ENCODE results near the gene SIGLEC15.
"Not testable (repeated sequence)": the region's sequence is repeated elsewhere in the genome, so short reads cannot be mapped to it uniquely, and the experiment has no call there.

Gene SIGLEC15

DNA sequence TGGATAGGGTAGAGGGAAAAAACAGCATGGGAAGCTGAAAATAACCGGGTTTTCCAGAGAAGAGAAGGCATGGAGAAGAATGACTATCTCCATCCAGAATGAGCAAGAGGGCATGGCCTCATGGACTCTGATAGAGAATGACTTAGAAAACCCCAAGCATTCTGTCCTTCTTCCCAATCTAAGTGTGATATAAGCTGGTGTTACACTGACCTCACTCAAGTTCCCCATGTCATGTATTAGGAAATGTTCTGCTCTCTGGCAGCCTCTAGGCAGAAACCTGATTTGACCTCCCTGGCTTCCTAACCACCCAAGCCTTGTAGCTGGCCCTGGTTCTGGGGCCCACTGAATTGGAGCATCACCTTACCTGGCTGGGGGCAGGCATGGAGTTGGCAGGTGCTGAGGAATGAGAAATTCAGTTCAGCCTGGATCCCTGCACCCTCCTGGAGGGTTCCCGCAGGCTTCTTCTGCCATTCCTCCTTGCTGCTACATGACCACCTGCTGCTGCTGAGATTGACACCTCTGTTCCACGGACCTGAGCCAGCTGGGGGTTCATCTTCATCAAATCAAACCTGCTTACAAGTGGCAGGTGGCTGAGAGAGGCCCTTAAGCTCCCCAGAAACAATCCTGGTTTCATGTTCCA, 5.2 kb upstream of the SIGLEC15 start:
- DNase-seq (ENCODE audit: low read depth in 2 of 2): no peak

DNA sequence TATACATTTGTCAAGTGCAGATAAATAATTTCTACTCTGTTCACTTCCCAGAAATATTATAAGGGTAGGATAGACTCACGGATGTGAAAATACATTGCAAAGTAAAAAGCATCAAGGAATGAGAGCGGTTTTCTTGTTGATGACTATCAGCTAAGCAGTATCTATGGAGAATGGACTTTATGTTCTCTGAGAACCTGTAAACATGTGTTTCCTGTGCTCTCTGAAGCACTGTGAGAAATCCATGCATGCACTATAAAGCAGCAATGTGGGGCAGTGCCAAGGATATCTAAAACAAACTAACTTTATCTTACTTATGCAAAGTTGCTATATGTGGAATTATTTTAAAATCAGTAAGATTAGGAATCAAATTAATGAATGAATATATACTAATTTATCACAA, 4.4 kb upstream of the SIGLEC15 start:
- no peak for DNase-seq (ENCODE audit: low read depth in 2 of 2)

DNA sequence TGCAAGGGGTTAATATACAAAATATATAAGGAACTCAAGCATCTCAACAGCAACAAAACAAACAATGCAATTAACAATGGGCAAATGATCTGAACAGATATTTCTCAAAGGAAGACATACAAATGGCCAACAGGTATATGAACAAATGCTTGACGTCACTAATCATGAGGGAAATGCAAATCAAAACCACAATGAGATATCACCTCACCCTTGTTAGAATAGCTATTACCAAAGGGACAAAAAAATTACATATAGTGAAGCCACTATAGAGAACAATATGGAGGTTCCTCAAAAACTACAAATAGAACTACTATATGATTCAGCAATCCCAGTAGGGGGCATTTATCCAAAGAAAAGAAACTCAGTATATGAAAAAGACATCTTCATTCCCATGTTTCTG, 3.8 kb upstream of the SIGLEC15 start:
- DNase-seq (ENCODE audit: low read depth in 2 of 2): no peak

DNA sequence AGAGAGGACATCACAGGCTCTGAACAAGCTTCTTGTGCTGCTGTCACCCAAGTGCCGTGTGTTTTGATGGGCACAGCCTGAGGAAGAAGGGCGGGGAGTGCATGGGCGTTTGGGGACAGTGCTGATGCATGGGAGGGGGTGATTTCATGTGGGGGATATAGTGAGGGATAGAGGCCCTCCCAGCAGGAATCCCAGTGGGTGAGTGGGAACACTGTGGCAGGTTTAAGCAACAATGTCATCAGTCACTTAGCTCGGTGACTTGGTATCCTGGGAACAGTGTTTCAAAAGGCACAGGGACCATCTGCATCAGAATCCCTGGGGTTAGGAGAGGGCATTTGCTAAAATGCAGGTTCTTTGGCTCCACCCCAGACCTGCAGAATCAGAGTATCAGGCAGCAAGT, 609 bp downstream of the SIGLEC15 start:
- DNase-seq (ENCODE audit: low read depth in 2 of 2): no peak

DNA sequence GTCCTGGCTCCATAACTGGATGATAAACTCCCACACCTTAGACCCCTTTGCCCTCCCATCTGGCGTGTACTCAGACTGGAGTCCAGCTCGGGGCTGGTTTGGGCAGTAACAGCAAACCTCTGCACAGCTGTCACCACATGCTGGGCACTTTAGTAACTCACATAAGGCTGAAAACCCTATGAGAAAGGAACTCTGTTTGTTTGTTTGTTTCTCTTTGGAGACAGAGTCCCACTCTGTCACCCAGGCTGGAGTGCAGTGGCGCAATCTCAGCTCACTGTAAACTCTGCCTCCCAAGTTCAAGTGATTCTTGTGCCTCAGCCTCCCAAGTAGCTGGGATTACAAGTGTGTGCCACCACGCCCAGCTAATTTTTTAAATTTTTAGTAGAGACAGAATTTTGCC, 1.2 kb downstream of the SIGLEC15 start:
- not testable (repeated sequence) for DNase-seq (ENCODE audit: low read depth in 2 of 2)

DNA sequence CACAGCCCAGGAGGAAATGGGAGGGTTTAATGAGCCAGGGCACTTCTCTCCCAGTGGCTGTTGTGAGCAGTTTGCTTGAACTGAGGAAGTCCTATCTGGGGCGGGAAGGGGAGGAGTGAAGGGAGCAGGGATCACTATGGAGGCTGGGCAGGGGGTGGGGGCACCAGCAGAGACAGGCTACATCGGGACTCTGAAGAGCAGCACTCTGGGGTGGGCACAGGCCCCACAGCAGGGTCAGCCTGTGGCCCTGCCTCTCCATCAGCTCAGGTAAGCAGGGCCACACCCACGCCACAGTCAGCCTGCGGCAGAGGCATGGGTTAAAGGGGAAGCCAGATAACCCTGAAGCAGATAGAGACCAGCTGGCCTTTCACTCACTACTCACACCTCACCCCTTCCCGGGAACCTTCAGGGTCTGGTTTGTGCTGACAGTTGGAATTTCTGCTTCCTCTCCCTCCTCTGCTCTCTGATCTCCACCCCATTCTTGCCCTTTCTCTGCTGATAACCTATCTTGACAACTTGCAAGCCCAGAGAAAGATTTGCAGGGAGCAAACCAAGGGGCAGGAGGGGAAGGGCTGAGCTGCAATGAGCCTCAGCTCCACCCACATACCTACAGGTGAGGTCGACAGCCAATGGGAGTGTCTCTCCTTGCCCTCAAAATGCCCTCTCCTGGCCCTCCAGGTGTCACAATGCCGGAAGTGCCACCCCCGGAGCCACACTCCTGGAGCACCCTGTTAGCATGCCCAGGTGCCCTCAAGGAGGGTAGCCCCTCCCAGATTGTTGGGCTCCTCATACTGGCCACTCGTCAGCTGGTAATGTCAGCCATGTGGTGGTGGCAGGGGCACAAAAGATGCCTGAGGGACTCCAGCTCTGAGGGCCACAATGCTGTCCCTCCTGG, 3.7 kb downstream of the SIGLEC15 start:
- no peak for DNase-seq (ENCODE audit: low read depth in 2 of 2)

DNA sequence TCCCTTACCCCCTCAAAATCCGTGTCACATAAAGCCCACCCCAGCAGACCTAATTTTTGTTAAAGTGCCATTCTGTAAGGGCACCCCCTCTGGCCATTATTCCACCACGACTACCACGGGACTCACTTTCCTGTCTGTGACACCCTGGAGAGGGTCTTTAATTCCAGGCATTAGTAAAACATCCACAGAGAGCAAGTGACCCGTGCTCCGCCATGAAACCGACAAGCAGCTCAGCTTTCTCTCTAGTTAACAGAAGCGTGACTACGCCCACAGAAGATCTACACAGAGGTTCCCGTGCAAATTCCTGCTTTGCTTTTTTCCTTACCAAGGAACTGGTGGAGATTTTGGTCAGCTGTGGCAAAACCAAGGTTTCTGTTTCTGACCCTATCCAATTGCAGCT, 4.4 kb downstream of the SIGLEC15 start:
- no peak for DNase-seq (ENCODE audit: low read depth in 2 of 2)

DNA sequence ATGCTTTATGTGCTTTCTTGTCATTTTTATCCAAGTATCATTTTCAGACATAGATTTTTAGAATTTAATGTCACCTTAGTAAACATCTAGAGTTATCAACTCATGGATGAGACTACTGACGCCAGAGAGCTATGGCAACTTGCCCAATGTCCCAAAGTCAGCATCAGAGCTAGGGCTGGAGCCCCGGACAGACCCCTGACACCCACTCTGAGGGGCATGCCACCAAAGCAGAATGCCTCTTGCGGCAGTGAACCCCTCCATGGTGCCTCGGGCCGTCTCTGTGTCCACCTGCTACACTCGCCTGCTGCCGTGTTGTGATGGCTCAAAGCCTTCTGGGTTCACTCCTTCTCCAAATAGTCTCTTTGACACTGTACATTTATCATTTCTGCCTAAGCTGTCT, 5.4 kb downstream of the SIGLEC15 start:
- no peak for DNase-seq (ENCODE audit: low read depth in 2 of 2)

DNA sequence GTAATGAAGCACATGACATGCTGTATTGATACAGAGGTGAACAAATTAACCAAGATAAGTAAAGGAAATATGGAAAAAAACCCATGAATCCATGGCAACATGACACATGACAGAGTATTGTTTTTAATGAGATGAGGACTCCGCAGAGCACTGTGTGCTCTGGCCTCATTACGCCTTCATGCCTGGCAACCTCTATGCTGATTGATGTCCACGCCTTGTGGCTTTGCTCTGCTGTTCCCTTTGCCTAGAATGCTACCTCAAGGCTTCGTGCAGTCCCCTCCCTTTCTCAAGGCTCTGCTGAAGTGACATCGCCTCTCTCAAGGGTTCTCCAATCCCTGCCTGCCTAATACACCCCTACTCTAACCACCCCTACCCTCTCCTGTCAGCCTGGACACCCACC, 8.4 kb downstream of the SIGLEC15 start:
- no peak for DNase-seq (ENCODE audit: low read depth in 2 of 2)

DNA sequence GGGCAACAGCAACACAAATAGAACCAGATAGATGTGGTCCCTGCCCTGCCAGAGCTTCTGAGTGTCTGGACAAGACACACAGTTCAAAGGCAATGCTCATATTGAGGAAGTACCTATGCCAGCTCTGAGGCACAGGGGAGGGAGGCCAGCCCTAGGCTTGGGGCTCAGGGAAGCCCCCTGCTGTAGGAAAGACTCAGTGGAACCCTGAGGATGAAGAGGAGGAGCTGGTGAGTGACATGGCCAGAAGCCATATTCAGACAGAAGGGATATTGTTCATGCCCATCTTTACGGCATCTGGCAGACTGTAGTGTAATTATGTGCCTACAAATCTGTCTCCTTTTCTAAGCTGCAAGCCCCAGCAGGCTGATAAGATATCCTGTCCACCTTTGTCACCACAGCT, 8.8 kb downstream of the SIGLEC15 start:
- no peak for DNase-seq (ENCODE audit: low read depth in 2 of 2)

DNA sequence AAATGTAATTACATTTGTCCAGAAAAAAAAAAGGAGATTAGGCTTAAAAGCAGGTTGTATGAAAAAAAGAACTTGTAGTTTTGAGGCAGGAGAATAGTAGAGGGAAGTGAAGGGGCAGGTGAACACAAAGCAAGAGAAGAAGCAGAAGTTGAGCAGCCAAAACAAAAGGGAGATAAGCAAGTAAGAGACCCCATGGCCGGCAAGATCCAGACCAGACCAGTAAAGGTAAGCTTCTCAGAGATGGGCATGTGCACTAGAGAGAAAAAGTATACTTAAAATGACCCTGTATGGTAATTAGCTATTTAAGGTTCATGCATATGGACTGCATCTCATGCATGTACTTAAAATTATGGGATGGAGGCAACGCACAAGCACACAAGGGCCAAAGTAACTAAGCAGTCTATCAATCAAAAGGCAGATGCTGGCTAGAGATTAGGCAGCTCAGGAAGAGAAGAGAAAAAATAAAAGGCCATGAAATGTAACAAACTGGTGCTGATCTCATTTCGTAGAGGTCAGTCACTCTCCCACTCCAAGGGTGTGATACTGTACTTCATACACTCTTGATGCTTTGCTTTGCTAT, 9.7 kb downstream of the SIGLEC15 start:
- no peak for DNase-seq (ENCODE audit: low read depth in 2 of 2)

DNA sequence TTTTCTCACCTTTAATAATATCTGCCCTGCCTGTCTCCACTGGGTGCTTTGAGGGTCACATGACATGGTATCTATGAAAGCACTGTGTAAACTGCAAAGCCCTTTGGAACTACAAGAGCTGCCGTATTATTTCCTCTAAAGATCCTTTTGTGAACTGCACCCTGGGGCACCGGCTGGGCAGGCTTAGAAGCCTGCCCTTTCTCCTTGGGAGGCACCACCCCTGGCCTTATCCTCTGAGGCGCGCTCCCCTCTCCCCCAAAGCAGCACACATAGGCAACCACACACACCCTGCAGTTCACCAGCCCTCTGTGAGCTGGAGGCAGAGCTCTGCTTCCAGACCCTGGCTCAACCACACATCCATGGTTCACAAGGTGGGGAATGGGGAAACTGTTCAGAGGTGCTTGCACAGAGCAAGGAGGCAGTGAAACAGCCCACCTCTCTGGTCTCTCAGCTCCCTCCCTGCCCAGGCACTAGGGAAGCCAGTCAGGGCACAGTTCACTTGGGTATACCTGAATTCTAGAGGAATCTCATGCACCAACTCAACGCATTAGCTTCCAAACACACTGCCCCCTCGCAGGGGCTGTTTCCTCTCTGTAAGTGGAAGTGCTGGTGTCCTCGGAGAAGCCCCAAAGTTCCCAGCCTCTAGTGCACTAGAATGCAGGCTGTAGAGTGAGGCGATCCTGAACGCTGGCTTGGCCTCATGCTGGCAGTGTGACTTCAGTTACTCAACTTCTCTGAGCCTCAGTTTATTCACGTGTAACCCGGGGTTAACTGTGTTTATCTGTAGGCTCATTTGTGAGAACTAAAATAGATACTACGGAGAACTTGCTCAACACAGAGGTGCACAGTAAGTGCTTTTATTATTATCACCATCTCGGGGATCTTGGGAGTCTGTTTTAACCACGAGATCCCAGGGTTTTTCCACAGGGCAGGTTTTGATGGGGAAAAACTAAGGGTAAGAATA, 11.0 kb downstream of the SIGLEC15 start:
- no peak for DNase-seq (ENCODE audit: low read depth in 2 of 2)

DNA sequence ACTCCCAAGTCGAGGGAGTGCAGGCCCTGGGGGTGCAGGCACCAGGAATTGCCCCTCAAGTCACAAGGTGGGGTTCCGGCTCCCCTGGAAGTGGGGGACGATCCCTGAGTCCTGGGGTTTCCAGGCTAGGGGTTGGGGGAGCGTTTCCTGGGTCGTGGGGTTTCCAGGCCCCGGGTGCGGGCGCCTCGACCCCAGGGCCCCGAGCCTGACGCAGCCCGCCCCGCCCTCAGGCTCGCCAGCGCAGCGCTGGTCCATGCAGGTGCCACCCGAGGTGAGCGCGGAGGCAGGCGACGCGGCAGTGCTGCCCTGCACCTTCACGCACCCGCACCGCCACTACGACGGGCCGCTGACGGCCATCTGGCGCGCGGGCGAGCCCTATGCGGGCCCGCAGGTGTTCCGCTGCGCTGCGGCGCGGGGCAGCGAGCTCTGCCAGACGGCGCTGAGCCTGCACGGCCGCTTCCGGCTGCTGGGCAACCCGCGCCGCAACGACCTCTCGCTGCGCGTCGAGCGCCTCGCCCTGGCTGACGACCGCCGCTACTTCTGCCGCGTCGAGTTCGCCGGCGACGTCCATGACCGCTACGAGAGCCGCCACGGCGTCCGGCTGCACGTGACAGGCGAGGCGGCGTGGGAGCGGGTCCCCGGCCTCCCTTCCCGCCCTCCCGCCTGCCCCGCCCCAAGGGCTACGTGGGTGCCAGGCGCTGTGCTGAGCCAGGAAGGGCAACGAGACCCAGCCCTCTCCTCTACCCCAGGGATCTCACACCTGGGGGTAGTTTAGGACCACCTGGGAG, 12.0 kb downstream of the SIGLEC15 start:
- DNase-seq (ENCODE audit: low read depth in 2 of 2): no peak

DNA sequence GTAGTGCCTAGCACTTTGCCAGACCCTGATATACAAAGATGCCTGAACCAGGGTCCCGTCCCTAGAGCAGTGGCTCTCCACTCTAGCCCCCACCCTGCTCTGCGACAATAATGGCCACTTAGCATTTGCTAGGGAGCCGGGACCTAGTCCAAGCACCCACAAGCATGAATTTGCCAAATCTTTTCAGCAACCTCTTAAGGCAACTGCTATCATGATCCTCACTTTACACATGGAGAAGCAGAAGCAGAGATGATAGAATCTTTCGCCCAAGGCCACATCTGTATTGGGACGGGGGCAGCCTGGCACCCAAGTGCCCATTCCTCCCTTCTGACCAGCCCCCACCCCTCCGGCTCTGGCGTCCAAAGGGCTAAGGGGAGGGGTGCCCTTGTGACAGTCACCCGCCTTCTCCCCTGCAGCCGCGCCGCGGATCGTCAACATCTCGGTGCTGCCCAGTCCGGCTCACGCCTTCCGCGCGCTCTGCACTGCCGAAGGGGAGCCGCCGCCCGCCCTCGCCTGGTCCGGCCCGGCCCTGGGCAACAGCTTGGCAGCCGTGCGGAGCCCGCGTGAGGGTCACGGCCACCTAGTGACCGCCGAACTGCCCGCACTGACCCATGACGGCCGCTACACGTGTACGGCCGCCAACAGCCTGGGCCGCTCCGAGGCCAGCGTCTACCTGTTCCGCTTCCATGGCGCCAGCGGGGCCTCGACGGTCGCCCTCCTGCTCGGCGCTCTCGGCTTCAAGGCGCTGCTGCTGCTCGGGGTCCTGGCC, 13.0 kb downstream of the SIGLEC15 start:
- no peak for DNase-seq (ENCODE audit: low read depth in 2 of 2)

DNA sequence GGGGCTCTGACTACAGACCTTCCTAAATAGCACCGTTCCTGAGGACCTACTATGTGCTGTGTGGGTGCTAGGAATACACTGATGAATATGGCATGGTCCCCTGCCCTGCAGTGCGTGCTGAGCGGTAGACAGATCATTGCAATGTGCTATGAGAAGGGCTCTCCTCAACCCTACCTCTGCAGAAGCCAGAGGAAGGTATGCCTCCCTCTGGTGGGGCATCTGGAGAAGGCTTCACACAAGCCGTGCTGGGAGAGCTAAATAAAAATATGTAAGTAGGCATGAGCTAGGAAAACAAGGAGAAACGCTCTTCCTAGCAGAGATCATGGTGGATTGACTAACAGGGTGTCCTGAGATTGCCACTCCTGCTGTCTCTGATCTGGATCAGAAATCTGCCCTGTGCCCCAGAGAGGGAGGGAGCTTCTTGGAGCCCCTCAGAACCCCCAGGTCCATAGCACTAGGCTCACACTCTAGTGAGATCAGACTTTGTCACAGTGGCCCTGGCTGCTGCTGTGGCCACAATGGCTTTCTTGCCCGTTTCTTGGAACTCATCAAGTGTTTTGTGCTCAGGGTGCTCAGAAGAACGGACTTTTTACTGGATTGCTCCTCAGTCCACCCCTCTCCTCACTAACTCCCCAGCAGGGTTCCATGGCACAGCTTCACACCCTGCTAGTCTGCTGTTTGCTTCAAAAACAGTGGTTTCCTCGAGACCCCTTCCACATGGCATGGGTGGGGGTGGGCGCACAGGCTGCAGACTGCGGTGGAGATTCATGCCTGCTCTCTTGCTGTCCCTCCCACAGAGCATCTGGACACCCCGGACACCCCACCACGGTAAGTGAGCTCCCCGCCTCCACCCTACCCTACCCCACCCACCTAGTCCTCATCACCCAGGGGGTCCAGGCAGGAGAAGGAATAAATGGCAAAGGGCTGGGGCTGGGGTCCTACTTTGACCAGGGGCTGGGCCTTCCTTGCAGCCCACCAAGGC, 14.2 kb downstream of the SIGLEC15 start:
- peak; percentile 63 to 66 for DNase-seq (ENCODE audit: low read depth in 2 of 2)

DNA sequence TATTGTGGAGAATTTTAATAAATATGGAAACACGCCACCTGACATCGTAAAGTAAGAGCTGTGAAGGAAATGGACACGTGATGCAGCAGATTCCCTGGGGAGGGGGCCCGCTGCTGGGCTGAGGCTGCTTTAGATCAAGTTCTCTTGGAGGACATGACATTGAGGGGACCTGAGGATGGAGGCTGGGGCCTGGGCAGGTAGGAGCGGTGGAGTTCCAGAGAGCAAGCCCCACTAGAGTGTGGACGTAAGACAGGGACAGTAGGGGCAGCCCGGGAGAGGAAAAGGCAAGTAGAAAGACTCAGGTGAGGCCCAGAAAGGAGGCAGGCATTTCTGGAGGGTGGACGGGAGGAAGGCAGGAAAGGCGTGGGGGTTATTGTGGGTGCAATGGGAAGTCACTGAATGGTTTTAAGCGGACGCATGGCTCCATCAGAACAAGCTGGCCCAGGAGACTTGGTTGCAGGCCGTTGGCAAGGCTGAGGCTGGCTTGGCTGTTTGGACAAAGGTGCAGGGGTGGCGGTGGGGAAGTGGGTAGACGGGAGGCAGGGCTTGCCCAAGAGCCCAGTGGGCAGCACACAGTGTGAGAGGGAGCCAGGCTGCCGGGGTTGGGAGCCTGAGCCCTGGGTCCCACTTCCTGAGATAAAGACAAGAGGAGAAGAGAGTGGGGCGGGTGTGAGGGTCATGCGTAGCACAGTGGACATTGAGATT, 15.7 kb downstream of the SIGLEC15 start:
- DNase-seq (ENCODE audit: low read depth in 2 of 2): no peak

DNA sequence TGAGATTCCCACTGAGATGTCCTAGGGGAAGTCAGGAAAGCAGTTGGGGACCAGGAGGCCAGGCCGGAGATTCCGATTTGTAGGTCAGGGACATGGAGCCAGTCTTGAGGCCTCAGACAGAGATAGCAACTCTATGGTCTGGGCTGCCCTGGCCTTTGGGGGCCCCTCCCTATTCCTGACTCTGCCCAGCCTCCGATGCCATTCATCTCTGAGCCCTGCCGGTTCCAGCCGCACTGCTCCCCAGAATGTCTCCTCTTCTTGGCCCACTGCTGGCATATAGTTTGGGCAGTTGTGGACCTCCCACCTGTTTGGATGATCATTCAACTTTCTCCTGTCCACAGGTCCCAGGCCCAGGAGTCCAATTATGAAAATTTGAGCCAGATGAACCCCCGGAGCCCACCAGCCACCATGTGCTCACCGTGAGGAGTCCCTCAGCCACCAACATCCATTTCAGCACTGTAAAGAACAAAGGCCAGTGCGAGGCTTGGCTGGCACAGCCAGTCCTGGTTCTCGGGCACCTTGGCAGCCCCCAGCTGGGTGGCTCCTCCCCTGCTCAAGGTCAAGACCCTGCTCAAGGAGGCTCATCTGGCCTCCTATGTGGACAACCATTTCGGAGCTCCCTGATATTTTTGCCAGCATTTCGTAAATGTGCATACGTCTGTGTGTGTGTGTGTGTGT, 16.4 kb downstream of the SIGLEC15 start:
- DNase-seq (ENCODE audit: low read depth in 2 of 2): no peak

DNA sequence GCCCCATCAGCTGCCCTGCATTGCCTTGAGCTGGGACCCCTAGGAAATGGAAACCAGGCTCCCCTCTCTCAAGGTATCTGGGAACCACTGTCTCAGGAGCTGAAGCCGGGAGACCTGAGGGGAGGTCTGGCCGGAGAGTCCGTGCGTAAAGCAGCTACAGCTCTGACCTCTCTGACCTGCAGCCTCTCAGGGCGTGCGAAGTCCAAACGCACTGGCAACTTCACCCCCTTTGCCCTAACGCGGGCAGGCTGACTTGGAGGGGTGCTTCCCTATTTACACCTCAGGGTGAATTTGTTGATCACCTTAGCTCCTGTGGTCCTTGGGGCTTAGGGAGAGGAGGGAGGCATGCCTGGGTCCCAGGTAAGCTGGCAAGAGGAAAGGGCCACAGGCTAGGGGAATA, 17.5 kb downstream of the SIGLEC15 start:
- no peak for DNase-seq (ENCODE audit: low read depth in 2 of 2)
